Activated CD4-positive, alpha-beta memory T cell treated with anti-CD3 and anti-CD28 coated beads, Interleukin-2, amount 10 ng/mL, durations not matched to agents 7 days and 5 days (primary cell): ENCODE data around the gene C10orf90. TPM values are rescaled to one million over a fixed set of nuclear protein-coding genes. Genes with fewer than 3 reads are reported as not detected.

Experiments
- CTCF ChIA-PET: fragments of 350-600 bp; sonication (Branson Sonifier 250); formaldehyde crosslinking; loops from one replicate; lab custom pipeline; 2021; ENCODE audit warnings: antibody characterized with exemption, inconsistent platforms; lab: Charles Lee
- POLR2A ChIA-PET: fragments of 350-600 bp; sonication (Branson Sonifier 250); formaldehyde crosslinking; loops from one replicate; lab custom pipeline; 2021; ENCODE audit warnings: antibody characterized with exemption; lab: Charles Lee
- DNase-seq: peaks from one replicate; pipeline ENCODE4 v3.0.0-alpha.2; 2020
- H3K27ac Mint-ChIP-seq: one replicate; pipeline ENCODE4 v1.8.0; 2021; ENCODE audit warnings: mild to moderate bottlenecking, mixed read lengths
- H3K27me3 Mint-ChIP-seq: one replicate; pipeline ENCODE4 v1.8.0; 2021; ENCODE audit warnings: mixed read lengths
- H3K36me3 Mint-ChIP-seq: one replicate; pipeline ENCODE4 v1.8.0; 2021; ENCODE audit warnings: low read depth, mixed read lengths
- H3K4me1 Mint-ChIP-seq: one replicate; pipeline ENCODE4 v1.8.0; 2021; ENCODE audit warnings: mixed read lengths
- H3K4me3 Mint-ChIP-seq: one replicate; pipeline ENCODE4 v1.8.0; 2021; ENCODE audit warnings: mild to moderate bottlenecking, mixed read lengths
- H3K9me3 Mint-ChIP-seq: one replicate; pipeline ENCODE4 v1.8.0; 2021; ENCODE audit warnings: mixed read lengths
- total RNA-seq, 2 experiments: library from RNA; stranded (reverse); gene quantifications; one replicate each; pipeline ENCODE4 v1.2.3, GENCODE V29; 2021

Gene C10orf90
- total RNA-seq, 2 experiments from 2014 or later = not detected

DNA sequence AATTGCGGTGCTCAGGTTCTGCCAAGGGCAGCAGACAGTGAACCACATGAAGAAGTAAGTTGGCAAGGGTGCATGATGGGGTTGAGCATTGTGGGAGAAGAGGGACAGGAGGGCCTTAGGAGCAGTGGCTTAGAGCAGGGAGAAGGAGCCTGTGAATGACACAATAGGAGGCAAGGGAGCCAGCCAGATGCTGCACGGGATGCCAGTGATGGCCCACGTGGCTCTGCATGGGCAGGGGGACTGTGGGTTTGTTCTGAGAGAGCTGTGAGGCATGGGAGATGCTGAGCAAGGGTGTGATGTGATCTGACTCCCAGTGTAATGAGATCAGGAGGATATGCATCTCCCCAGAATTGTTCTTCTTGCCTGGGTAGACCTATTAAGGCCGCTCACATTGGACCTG, 60.9 kb downstream of the C10orf90 start:
- Mint-ChIP-seq H3K27ac (no peak overlapping the region), H3K4me1 (no peaks in the 10 kb centered on the region), H3K9me3 (peaks cover 3% of the 10 kb centered on the region), H3K36me3 (no peaks in the 10 kb centered on the region), H3K4me3 (no peak overlapping the region), H3K27me3 (no peaks in the 10 kb centered on the region)
- POLR2A ChIA-PET = no interaction called here
- CTCF ChIA-PET = no interaction called here
- no peak for DNase-seq

DNA sequence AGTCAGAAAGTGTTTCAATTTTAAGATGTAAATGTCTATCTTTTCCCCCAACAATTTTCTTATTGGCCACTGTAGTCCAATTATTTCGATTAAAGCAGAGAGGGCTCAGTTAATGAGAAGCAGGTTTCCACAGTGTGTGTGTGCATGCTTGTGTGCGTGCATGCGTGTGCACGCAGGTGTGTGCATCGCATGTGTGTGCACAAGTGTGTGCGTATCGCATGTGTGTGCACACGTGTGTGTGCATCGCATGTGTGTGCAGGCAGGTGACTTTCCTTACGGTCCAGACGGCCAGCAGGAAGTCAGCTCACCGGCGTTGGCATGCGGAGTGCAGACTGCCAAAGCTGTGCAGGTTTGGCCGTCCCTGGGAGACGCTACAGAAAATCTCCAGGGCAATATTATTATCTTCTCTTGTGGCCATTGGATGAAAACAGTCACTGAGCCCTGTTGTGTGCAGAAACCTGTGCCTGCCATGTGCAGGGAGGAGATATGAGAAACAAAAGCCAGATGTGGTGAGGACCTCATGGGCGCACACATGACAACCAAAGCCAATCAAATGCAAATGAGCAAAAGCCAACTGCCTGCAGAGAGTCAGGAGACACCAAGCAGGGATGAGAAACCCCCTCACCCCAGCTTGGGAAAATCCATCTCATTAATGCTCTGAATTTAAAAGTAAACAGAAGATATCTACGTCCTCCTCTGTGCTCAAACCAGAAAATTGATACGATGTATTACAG, 70.4 kb downstream of the C10orf90 start:
- Mint-ChIP-seq H3K9me3 (peaks cover 5% of the 10 kb centered on the region), H3K27ac (no peak overlapping the region), H3K4me3 (no peak overlapping the region), H3K36me3 (no peaks in the 10 kb centered on the region), H3K27me3 (no peaks in the 10 kb centered on the region), H3K4me1 (no peaks in the 10 kb centered on the region)
- no peak for DNase-seq
- POLR2A ChIA-PET = no interaction called here
- CTCF ChIA-PET = no interaction called here

DNA sequence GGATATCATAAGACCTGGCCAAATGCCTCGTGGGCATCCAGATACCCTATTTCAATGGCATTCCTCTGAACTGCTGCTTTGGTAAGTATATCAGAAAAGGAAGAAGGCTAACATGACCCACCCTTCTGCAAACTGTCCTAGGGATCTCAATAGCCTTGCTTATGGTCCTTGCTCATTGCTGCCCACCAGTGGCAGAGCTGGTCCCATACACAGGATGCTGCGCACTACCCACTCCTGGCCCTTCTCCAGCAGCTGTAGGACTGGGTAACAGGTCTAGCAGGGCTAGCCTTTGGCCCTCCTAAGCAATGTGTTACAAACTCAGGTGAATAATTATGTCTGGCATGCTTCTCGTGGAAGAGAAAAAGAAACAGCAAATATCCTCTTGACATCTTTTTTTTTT, 72.5 kb downstream of the C10orf90 start:
- no peak for DNase-seq
- H3K27me3 Mint-ChIP-seq = no peaks in the 10 kb centered on the region
- no peaks in the 10 kb centered on the region for H3K36me3 Mint-ChIP-seq
- H3K27ac Mint-ChIP-seq = no peak overlapping the region
- POLR2A ChIA-PET = no interaction called here
- H3K4me1 Mint-ChIP-seq = no peaks in the 10 kb centered on the region
- peaks cover 3% of the 10 kb centered on the region for H3K9me3 Mint-ChIP-seq
- no peak overlapping the region for H3K4me3 Mint-ChIP-seq
- CTCF ChIA-PET = interaction anchor here (1.1 kb wide), 1 partner anchor 729 kb away, joined by 3 read pairs; no protein-coding TSS in a partner anchor

DNA sequence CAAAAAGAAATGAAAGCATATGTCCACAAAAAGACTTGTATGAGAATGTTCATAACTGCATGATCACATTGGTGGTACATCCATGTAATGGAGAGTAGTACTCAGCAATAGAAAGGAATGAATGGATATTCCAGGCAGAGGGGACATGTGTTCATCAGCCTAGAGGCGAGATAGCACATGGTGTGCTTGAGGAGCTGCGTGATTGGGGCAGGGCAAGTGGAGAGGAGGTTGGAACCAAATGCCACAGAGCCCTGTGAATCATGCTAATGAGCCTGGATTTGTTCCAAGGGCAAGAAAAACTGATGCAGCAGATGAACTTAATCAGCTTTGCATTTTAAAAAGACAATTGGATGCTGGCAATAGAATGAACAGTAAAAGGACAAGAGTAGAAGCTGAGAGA, 73.3 kb downstream of the C10orf90 start:
- H3K9me3 Mint-ChIP-seq = no peaks in the 10 kb centered on the region
- DNase-seq = no peak
- no peaks in the 10 kb centered on the region for H3K27me3 Mint-ChIP-seq
- H3K36me3 Mint-ChIP-seq = no peaks in the 10 kb centered on the region
- H3K27ac Mint-ChIP-seq = no peak overlapping the region
- POLR2A ChIA-PET = no interaction called here
- CTCF ChIA-PET = interaction anchor here (1.1 kb wide), 1 partner anchor 728 kb away, joined by 3 read pairs; no protein-coding TSS in a partner anchor
- H3K4me3 Mint-ChIP-seq = no peak overlapping the region
- no peaks in the 10 kb centered on the region for H3K4me1 Mint-ChIP-seq

DNA sequence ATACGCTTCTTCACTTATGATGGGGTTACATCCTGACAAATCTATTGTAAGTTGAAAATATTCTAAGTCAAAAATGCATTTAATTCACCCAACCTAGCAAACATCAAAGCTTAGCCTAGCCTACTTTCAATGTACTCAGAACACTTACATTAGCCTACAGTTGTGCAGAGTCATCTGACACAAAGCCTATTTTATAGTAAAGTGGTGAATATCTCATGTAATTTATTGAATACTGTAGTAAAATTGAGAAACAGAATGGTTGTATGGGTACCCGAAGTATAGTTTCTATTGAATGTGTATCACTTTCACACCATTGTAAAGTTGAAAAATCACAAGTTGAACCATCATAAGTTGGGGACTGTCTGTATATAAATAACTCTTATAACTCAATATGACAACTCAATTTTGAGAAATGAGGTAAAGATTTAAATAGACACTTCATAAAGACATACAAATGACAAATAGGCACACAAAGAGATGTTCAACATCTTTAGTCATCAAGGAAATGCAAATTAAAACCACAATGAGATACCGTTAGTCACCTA, 73.9 kb downstream of the C10orf90 start:
- no peak for DNase-seq
- no peaks in the 10 kb centered on the region for H3K9me3 Mint-ChIP-seq
- no peak overlapping the region for H3K27ac Mint-ChIP-seq
- H3K4me3 Mint-ChIP-seq = no peak overlapping the region
- no peaks in the 10 kb centered on the region for H3K4me1 Mint-ChIP-seq
- ChIA-PET CTCF (no interaction called here), POLR2A (no interaction called here)
- no peaks in the 10 kb centered on the region for H3K36me3 Mint-ChIP-seq
- no peaks in the 10 kb centered on the region for H3K27me3 Mint-ChIP-seq

DNA sequence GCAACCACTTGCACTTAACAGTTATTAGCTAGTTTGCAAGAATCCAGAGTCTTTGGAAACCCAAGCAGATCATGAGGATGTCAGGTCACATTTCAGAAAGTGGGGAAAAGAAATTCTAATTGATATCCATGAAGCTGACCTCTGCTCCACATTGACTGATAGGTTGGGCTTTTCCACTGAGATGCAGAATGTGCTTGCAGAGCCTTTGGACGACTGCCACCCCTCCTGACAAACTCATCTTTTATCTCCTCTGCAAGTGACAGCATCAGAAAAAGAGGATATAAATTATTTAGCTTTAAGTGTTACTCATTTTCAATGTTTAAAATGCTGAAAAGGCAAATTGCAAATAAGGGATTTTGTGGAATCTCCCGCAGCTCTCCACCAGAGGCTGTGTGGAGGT, 75.3 kb downstream of the C10orf90 start:
- CTCF ChIA-PET = no interaction called here
- peaks cover 5% of the 10 kb centered on the region for H3K9me3 Mint-ChIP-seq
- H3K36me3 Mint-ChIP-seq = no peaks in the 10 kb centered on the region
- DNase-seq = no peak
- H3K27me3 Mint-ChIP-seq = no peaks in the 10 kb centered on the region
- no peaks in the 10 kb centered on the region for H3K4me1 Mint-ChIP-seq
- H3K4me3 Mint-ChIP-seq = no peak overlapping the region
- POLR2A ChIA-PET = no interaction called here
- no peak overlapping the region for H3K27ac Mint-ChIP-seq

DNA sequence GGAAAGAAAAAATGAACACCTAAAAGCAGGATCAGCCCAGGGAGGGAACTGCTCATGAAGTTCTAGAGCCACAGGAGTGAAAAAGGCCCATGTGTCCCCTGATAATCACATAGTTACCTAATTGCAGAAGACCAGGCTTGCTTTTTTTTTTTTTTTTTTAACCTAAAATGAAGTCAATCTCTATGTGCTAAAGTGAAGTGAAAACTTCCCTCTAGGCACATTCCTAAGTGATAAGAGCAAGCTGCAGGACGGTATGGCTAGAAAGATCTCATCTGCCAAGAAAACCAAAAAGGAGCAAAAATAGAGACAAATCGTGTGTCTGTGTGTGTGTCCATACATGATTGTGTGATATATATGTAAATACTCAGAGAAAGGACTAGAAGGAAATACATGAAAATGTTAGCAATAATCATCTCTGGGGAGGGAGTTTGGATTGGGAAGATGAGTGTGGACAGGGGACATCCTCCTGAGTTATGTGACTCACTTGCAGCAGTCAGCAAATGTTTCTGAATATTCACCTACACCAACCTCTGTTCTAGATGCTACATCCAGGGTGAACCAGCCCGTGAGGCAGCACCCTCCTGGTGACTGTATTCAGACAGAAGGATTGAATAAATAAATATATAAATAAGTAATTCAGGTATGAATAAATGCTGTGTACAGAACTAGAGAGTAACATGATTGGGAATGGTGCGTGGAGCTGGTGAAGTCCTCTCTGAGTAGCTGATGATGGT, 76.4 kb downstream of the C10orf90 start:
- Mint-ChIP-seq H3K27ac (no peak overlapping the region), H3K4me1 (no peaks in the 10 kb centered on the region), H3K27me3 (no peaks in the 10 kb centered on the region), H3K4me3 (no peak overlapping the region), H3K9me3 (peaks cover 8% of the 10 kb centered on the region), H3K36me3 (no peaks in the 10 kb centered on the region)
- POLR2A ChIA-PET = no interaction called here
- no peak for DNase-seq
- CTCF ChIA-PET = no interaction called here

DNA sequence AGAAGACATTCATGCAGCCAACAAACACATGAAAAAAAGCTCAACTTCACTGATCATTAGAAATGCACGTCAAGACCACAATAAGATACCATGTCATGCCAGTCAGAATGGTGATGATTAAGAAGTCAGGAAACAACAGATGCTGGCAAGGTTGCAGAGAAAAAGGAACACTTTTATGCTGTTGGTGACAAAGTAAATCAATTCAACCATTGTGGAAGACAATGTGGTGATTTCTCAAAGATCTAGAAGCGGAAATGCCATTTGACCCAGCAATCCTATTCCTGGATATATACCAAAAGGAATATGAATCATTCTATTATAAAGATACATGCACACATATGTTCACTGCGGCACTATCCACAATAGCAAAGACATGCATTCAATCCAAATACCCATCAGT, 77.6 kb downstream of the C10orf90 start:
- Mint-ChIP-seq H3K9me3 (peaks cover 9% of the 10 kb centered on the region), H3K4me3 (no peak overlapping the region), H3K36me3 (no peaks in the 10 kb centered on the region), H3K27ac (no peak overlapping the region), H3K27me3 (no peaks in the 10 kb centered on the region), H3K4me1 (no peaks in the 10 kb centered on the region)
- ChIA-PET CTCF (no interaction called here), POLR2A (no interaction called here)
- DNase-seq = no peak

DNA sequence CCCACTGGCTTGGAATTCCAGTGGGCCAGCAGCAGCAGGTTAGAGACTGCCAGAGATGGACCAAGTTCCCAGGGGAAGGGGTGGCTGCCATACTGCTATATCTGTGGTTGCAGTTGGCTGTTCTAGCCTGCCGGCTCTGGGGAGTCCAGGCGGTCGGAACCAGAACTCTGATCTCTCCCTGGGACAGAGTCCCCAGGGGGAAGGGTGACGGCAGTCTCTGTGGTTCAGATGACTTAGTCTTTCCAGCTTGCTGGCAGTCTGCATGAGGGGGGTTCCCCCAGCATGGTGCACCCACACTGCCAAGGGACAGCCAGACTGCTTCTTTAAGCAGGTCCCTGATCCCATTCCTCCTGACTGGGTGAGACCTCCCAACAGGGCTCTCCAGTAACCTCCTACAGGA, 82.5 kb downstream of the C10orf90 start:
- no peak for DNase-seq
- no peak overlapping the region for H3K4me3 Mint-ChIP-seq
- H3K27me3 Mint-ChIP-seq = no peaks in the 10 kb centered on the region
- H3K4me1 Mint-ChIP-seq = no peaks in the 10 kb centered on the region
- no peak overlapping the region for H3K27ac Mint-ChIP-seq
- CTCF ChIA-PET = no interaction called here
- POLR2A ChIA-PET = no interaction called here
- no peaks in the 10 kb centered on the region for H3K36me3 Mint-ChIP-seq
- peaks cover 15% of the 10 kb centered on the region for H3K9me3 Mint-ChIP-seq

DNA sequence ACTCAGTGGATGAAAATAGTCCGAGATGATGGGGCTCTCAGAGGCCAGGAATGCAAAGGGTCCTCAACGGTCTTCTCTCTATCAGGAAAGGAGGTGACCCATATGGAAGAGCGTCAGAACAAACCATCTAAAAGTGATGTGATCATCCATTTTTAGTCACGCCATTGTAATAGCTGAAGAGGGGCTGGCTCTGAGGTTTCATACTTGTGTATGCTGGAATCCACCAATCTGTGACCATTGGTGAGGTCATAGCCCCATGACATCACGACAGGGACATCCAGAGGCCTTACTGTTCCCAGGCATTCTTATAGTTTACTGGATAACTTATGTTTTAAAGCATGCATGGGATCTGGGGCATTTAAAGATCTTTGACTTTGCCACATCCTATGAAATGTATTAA, 83.6 kb downstream of the C10orf90 start:
- Mint-ChIP-seq H3K27me3 (no peaks in the 10 kb centered on the region), H3K4me1 (no peaks in the 10 kb centered on the region), H3K4me3 (no peak overlapping the region), H3K27ac (no peak overlapping the region), H3K36me3 (no peaks in the 10 kb centered on the region), H3K9me3 (peaks cover 15% of the 10 kb centered on the region)
- ChIA-PET CTCF (no interaction called here), POLR2A (no interaction called here)
- DNase-seq = no peak

DNA sequence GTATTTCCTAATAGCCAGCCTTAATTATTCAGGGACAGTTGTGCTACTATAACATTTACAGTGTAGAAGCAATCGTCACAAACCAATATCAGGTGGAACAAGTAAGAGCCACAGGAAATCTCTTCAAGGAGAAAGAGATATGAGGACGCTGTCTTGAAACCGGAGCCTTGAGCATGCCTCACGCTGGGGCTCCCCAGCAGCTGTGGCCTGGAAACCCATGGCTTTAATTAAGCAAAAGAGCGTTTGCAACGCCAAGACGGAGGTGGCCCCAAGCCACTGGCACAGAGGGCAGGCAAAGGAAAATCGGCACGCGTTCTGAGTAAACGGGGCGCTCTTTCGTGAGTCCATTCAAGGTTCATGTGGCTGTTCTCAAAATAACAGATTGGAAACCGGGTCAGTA, 84.4 kb downstream of the C10orf90 start:
- Mint-ChIP-seq H3K9me3 (peaks cover 15% of the 10 kb centered on the region), H3K4me1 (no peaks in the 10 kb centered on the region), H3K4me3 (no peak overlapping the region), H3K36me3 (no peaks in the 10 kb centered on the region), H3K27me3 (no peaks in the 10 kb centered on the region), H3K27ac (no peak overlapping the region)
- DNase-seq = no peak
- CTCF ChIA-PET = no interaction called here
- POLR2A ChIA-PET = no interaction called here

DNA sequence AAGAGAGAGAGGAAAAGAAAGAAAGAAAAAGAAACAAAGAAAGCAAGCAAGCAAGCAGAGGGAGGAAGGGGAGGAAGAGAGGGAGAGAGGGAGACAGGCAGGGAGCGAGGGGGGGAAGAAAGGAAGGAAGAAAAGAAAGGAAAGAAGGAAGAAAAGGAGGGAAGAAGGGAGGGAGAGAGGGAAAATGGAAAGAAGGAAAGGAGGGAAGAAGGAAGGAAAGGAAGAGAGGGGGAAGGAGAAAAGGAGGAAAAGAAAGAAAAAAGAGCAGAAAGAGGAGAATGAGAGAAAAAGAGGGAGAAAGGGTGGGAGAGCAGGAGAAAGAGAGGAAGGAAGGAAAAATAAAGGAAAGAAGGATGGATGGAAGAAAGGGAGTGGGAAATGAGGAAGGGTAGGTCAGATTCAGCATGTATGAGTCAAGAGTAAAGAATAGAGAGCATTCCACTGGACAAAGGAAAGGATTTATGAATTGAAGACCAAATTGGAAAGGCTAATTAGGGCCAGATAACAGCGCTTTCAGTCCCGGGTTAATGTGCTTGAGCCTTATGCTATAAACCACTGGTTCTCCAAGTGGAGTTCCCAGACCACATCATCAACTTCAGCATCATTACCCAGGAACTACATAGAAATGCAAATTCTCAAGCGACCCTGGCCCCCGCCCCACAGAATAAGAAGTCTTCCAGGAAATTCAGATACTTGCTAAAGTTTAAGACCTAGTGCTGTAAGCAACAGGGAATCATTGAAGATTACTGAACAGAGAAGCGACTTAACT, 85.1 kb downstream of the C10orf90 start:
- H3K36me3 Mint-ChIP-seq = no peaks in the 10 kb centered on the region
- CTCF ChIA-PET = no interaction called here
- no peaks in the 10 kb centered on the region for H3K4me1 Mint-ChIP-seq

DNA sequence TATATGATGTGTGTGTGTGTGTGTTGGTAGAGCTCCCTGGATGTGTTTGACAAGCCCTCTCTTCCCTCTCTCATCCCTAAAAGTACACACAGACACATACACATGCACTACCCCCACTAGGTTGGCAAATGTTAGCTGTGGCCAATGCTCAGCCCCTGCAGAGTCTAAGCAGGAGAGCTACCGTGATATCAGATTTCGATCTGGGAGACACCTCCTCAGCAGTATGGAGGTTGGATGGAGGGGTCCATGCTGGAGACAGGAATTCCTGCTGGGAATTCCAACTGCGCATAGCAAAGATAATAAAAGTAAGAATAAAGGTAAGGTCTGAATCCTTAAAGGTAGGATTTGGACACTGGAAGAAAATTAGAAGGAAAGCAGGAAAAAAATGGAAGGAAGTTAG, 85.7 kb downstream of the C10orf90 start:
- DNase-seq = no peak
- H3K27me3 Mint-ChIP-seq = no peaks in the 10 kb centered on the region
- ChIA-PET POLR2A (no interaction called here), CTCF (no interaction called here)
- H3K4me1 Mint-ChIP-seq = no peaks in the 10 kb centered on the region
- H3K36me3 Mint-ChIP-seq = no peaks in the 10 kb centered on the region
- no peak overlapping the region for H3K4me3 Mint-ChIP-seq
- peaks cover 10% of the 10 kb centered on the region for H3K9me3 Mint-ChIP-seq
- no peak overlapping the region for H3K27ac Mint-ChIP-seq

More for the DNA sequence above, 85.1 kb downstream of the C10orf90 start:
- DNase-seq = no peak
- H3K27me3 Mint-ChIP-seq = no peaks in the 10 kb centered on the region
- peaks cover 10% of the 10 kb centered on the region for H3K9me3 Mint-ChIP-seq
- no peak overlapping the region for H3K27ac Mint-ChIP-seq
- no peak overlapping the region for H3K4me3 Mint-ChIP-seq
- POLR2A ChIA-PET = no interaction called here
